HG02970 (cell line): ENCODE data around the gene BCDIN3D.

Experiments
- ATAC-seq: cut with Tn5 transposase; IDR thresholded peaks from one replicate; pipeline ENCODE4 v1.9.1; 2021; ENCODE audit warnings: mild to moderate bottlenecking, moderate library complexity, moderate number of reproducible peaks; ENCODE audit not compliant: unreplicated experiment, low FRiP score

Gene BCDIN3D

GRCh38 chr12:49823951-49824350, 19.0 kb downstream of the BCDIN3D start:
- ATAC-seq: no peak

- no peak for ATAC-seq
These were observed 19.6 kb downstream of the BCDIN3D start for GRCh38 chr12:49823350-49823749.

GRCh38 chr12:49821373-49822287, 21.3 kb downstream of the BCDIN3D start:
- no peak for ATAC-seq

- ATAC-seq: no peak
These were observed 23.1 kb downstream of the BCDIN3D start for GRCh38 chr12:49819786-49820185.

GRCh38 chr12:49818241-49818895, 24.5 kb downstream of the BCDIN3D start:
- ATAC-seq: no peak

GRCh38 chr12:49813131-49813530, 29.8 kb downstream of the BCDIN3D start:
- ATAC-seq: no peak

GRCh38 chr12:49811961-49812401, 30.9 kb downstream of the BCDIN3D start:
- no peak for ATAC-seq

- ATAC-seq: no peak
These were observed 31.8 kb downstream of the BCDIN3D start for GRCh38 chr12:49811136-49811535.

- no peak for ATAC-seq
These were observed 33.0 kb downstream of the BCDIN3D start for GRCh38 chr12:49809906-49810389.

- no peak for ATAC-seq
These were observed 33.5 kb downstream of the BCDIN3D start for GRCh38 chr12:49809381-49809905.

- no peak for ATAC-seq
These were observed 34.1 kb downstream of the BCDIN3D start for GRCh38 chr12:49808686-49809380.

GRCh38 chr12:49807991-49808580, 34.8 kb downstream of the BCDIN3D start:
- ATAC-seq: no peak

- no peak for ATAC-seq
These were observed 36.0 kb downstream of the BCDIN3D start for GRCh38 chr12:49806877-49807276.

- ATAC-seq: no peak
These were observed 36.5 kb downstream of the BCDIN3D start for GRCh38 chr12:49806321-49806813.

- no peak for ATAC-seq
These were observed 37.5 kb downstream of the BCDIN3D start for GRCh38 chr12:49805409-49805808.

- no peak for ATAC-seq
These were observed 38.1 kb downstream of the BCDIN3D start for GRCh38 chr12:49804821-49805220.

- ATAC-seq: no peak
These were observed 39.0 kb downstream of the BCDIN3D start for GRCh38 chr12:49803693-49804450.

GRCh38 chr12:49801141-49802063, 41.5 kb downstream of the BCDIN3D start:
- no peak for ATAC-seq
